ENCODE data around the gene PROC.

DNA sequence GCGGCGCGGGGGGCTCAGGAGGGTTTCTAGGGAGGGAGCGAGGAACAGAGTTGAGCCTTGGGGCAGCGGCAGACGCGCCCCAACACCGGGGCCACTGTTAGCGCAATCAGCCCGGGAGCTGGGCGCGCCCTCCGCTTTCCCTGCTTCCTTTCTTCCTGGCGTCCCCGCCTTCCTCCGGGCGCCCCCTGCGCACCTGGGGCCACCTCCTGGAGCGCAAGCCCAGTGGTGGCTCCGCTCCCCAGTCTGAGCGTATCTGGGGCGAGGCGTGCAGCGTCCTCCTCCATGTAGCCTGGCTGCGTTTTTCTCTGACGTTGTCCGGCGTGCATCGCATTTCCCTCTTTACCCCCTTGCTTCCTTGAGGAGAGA lies 5.2 kb downstream of the PROC start:
- TF ChIP-seq POLR2AphosphoS5 (IDR thresholded peaks at IDR 0.05; ENCODE audit: borderline replicate concordance, low read depth, low read length) (no peak), EZH2 (IDR thresholded peaks at IDR 0.05) (no peak)
